Memory B cell (primary cell): Measurements from ENCODE around the gene ATP11A.
A peak's percentile ranks its signal among the peaks of the same experiment; 100 is the strongest.

Experiments used
- ATAC-seq: fragments of 150-1000 bp; cut with Tn5 transposase; 2 replicates; pipeline ENCODE4 v1.10.0; 2021; ENCODE audit warnings: low read depth, mild to moderate bottlenecking, moderate library complexity
- DNase-seq, 2 donors: peaks; one replicate each; pipeline ENCODE4 v3.0.0; 2022; ENCODE audit warnings: low spot score in 2 of 2
- H3K27ac Mint-ChIP-seq: one replicate; pipeline ENCODE4 v1.8.0; 2022; ENCODE audit warnings: mild to moderate bottlenecking, moderate library complexity, mixed read lengths
- H3K27me3 Mint-ChIP-seq: one replicate; pipeline ENCODE4 v1.8.0; 2022; ENCODE audit warnings: mixed read lengths
- H3K36me3 Mint-ChIP-seq: one replicate; pipeline ENCODE4 v1.8.0; 2022; ENCODE audit warnings: mild to moderate bottlenecking, mixed read lengths
- H3K4me1 Mint-ChIP-seq: one replicate; pipeline ENCODE4 v1.8.0; 2022; ENCODE audit warnings: mixed read lengths
- H3K4me3 Mint-ChIP-seq: one replicate; pipeline ENCODE4 v1.8.0; 2022; ENCODE audit warnings: mild to moderate bottlenecking, moderate library complexity, mixed read lengths
- H3K9me3 Mint-ChIP-seq: one replicate; pipeline ENCODE4 v1.8.0; 2022; ENCODE audit warnings: mixed read lengths

Gene ATP11A

DNA sequence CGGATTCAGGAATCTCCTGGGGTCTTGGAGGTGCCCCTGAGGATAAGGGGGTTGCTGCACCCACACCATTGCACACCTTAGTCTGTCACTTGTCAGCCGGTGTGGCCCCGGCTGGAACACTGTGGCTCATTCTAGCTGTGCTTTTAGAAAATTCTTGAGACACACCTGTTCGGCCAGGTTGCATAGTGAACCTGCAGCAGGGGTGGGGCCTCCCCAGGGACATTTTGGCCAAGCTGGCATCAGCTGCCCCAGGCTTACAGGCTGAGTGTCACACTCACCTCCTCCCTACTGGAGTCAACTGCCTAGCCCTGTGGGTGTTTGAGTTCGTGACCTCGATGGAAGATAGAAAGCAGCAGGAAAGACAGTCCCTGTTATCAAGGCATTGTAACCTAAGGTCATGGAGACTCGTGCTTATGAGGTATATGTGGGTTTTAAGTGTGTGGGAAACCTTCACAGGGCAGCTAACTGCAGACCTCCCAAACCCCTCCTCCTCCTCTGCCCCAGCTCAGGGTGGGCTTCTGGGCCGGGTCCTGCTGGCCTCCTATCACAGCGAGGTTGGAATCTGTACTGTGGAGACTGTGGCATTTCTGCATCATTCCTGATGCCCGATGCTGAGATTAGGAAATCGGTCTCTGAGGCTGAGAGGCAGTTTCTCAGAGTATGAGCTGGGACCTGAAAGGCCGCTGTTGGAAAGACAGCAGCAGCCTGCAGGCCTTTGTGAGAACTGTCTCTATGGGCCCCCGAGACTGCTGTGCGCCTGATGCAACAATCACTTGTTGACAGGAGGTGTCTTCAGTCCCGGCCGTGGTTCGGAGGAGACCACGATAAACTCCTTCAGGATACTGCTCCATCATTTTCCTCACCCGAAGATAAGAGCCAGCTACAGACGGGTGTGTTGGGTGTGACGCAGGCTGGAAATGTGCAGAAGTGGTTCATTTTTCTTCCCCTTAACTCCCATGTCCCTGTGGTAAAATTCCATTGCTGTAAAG, 72.2 kb downstream of the ATP11A start:
- Mint-ChIP-seq H3K9me3 (no peaks in the 10 kb centered on the region), H3K36me3 (peaks cover 2% of the 10 kb centered on the region), H3K27me3 (no peaks in the 10 kb centered on the region), H3K4me1 (peaks cover 10% of the 10 kb centered on the region), H3K4me3 (no peak overlapping the region), H3K27ac (no peak overlapping the region)
- ATAC-seq = no peak
- no peak for DNase-seq

DNA sequence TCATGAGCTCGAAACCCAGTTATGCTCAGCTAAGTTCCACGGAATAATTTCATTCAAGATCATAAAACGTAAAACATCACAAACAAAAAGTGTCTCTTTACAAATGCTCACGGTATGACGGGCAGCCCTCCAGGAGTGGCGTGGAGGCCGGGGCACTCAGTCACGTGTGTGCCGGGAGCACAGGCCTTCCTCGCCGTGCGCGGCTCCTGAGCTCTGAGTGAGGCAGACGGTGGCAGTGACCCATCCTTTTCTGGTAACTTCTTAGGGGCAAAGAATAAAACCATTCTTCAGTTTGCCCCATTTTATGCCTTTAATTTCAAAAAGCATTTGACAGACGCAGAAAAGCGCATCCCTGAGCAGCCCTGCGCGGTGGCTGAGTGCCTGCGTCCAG, 72.8 kb downstream of the ATP11A start:
- peaks cover 14% of the 10 kb centered on the region for H3K4me1 Mint-ChIP-seq

DNA sequence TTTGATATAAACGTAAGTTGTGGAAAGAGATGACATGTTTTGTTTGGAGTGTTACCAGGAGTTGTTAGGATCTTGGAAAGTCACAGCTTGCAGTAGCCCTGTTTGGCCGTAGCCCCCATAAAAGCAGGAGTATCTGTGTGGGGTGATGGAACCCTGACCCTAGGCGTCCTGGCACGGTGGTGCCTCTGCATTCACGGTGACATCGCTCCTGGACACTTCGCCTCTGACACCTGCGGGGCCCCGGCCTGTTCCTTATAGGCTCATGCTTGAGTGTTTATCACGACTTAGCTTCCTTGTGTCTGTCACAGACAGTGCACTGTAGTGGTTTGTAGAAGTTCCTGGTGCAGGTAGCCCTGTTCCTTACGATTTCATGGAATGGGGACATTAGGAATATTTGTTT, 74.2 kb downstream of the ATP11A start:
- no peak for DNase-seq
- ATAC-seq = no peak
- Mint-ChIP-seq H3K27ac (peak overlapping the region; percentile 66), H3K27me3 (no peaks in the 10 kb centered on the region), H3K4me3 (no peak overlapping the region), H3K4me1 (peaks cover 27% of the 10 kb centered on the region), H3K9me3 (no peaks in the 10 kb centered on the region), H3K36me3 (no peaks in the 10 kb centered on the region)

More for the DNA sequence above, 72.8 kb downstream of the ATP11A start:
- ATAC-seq (no peak), DNase-seq (no peak)
- H3K9me3 Mint-ChIP-seq = no peaks in the 10 kb centered on the region
- peaks cover under 1% of the 10 kb centered on the region for H3K36me3 Mint-ChIP-seq
- no peaks in the 10 kb centered on the region for H3K27me3 Mint-ChIP-seq
- H3K4me3 Mint-ChIP-seq = no peak overlapping the region
- no peak overlapping the region for H3K27ac Mint-ChIP-seq

DNA sequence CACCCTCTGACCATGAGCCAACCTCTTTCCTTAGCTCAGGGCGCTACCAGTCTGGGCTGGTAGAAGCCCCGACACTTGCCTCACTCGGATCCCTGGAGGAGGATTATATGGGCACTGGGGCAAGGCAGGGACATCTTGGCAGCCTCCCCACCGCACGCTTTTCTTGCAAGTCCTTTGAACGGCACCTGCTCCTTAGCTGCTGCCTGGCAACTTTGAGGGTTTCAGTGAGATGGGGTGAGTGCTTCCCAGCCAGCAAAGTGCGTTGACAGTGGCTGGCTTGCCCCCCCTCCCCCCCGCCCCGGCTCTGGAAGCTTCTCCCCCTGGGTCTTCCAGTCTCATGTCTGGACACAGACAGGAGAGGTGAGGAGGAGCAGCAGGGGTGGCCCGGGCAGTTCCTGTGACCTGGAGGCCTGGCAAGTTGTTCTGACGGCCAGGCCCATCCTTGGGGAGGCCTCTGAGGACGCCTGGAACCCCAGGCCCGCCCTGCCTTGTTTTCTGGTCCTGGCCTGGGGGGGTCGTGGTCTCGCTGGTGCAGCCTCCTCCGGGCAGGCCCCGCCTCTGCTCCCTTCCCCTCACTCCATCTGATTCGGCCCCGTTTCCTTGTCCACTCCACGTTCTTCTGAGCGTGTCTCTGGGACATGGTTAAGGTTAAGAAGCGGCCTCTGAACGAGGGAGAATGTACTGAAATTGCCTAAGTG, 75.2 kb downstream of the ATP11A start:
- no peak for ATAC-seq
- peak overlapping the region; percentile 31 for H3K27ac Mint-ChIP-seq
- H3K27me3 Mint-ChIP-seq = no peaks in the 10 kb centered on the region
- H3K36me3 Mint-ChIP-seq = no peaks in the 10 kb centered on the region
- no peak for DNase-seq
- peaks cover 30% of the 10 kb centered on the region for H3K4me1 Mint-ChIP-seq
- H3K9me3 Mint-ChIP-seq = no peaks in the 10 kb centered on the region
- no peak overlapping the region for H3K4me3 Mint-ChIP-seq

DNA sequence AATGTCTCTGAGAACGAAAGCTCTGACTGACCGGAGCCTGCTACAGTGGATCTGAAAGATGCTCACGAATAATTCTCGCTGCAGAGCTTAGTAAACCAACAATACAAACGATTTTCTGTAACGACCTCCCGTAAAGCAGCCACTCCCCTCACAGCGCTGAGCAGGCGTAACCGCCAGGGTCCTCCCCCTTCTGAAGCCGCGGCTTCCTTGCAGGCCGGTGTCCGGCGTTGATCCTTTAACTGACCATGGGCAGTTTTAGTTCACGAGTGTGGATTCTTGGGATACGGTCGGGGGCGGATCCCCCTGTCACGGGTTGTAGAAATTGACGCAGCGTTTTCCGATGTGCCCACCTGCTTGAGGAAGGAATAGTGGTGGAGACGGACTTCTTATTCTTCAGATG, 75.9 kb downstream of the ATP11A start:
- Mint-ChIP-seq H3K27ac (peak overlapping the region; percentile 31), H3K36me3 (no peaks in the 10 kb centered on the region), H3K4me1 (peaks cover 30% of the 10 kb centered on the region), H3K9me3 (no peaks in the 10 kb centered on the region), H3K4me3 (no peak overlapping the region), H3K27me3 (no peaks in the 10 kb centered on the region)
- ATAC-seq (no peak), DNase-seq (no peak)

DNA sequence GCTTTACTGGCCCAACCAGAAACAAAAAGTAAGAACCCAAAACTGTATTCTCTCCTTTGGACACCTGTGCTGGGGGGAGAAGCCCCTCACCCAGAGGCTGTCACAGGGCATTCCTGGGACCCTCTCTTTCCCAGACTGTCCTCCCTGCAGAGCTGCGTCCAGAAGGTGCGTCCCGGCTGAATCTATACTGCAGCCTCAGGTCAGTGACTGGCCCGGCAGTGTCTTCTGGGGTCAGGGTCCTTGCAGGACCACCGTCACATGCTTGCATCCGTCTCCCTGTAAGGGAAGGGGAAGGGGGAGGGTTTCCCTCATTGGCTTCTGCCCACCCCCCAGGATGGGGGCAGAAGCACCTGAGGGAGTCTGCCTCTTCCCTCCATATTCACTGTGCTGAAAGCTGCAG, 76.5 kb downstream of the ATP11A start:
- no peak for ATAC-seq
- Mint-ChIP-seq H3K27ac (peak overlapping the region; percentile 60), H3K36me3 (no peaks in the 10 kb centered on the region), H3K4me3 (no peak overlapping the region), H3K9me3 (no peaks in the 10 kb centered on the region), H3K27me3 (no peaks in the 10 kb centered on the region), H3K4me1 (peaks cover 30% of the 10 kb centered on the region)
- DNase-seq = no peak

DNA sequence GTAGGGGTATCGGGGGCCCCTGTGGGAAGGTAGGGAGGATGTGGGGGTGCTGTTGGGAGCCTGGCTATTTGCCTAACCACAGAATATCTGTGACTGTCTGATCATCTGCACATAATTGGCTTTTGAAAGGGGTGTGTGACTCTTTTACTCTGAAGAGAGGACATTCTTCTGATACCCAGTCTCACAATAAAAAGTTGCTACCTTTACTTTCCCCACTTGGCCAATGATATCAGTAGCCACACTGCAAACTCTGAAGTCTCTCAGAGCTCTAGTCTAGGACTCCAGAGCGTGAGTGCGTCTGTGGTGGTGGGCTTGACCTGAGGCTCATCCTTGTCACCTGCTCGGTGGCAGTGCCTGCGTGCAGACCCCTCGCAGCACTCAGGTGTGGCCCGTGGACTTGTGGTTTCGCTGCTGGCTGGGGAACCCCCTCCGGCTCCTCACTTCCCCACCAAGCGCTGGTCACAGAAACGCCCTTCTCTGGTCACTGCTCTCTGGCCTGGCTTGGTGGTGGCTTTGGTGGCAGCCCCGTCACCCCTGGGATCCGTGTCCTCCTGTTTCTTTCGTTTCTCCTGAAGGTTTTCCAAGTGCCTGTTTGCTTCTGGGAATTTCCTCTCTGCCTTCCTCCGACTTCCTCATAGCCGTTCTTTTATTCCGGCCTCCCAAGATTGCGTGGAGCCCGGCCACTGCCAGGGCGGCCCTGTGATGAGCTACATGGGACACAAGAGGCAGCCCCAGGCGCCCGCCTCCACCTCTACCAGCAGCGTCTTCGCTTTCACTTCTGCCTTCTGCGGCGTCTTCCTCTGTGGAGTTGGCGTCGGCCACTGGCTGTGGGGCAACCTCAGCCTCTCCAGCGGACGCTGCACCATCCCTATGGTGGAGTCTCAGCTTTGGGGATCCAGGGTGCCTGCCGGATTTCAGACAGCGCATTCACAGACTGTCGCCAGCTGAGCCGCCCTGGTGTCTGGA, 78.0 kb downstream of the ATP11A start:
- Mint-ChIP-seq H3K4me3 (peak overlapping the region; percentile 91), H3K27me3 (no peaks in the 10 kb centered on the region), H3K27ac (peak overlapping the region; percentile 85), H3K36me3 (no peaks in the 10 kb centered on the region), H3K9me3 (no peaks in the 10 kb centered on the region), H3K4me1 (peaks cover 30% of the 10 kb centered on the region)
- DNase-seq = peak; percentile 33 to 40
- ATAC-seq = peak; percentile 89

DNA sequence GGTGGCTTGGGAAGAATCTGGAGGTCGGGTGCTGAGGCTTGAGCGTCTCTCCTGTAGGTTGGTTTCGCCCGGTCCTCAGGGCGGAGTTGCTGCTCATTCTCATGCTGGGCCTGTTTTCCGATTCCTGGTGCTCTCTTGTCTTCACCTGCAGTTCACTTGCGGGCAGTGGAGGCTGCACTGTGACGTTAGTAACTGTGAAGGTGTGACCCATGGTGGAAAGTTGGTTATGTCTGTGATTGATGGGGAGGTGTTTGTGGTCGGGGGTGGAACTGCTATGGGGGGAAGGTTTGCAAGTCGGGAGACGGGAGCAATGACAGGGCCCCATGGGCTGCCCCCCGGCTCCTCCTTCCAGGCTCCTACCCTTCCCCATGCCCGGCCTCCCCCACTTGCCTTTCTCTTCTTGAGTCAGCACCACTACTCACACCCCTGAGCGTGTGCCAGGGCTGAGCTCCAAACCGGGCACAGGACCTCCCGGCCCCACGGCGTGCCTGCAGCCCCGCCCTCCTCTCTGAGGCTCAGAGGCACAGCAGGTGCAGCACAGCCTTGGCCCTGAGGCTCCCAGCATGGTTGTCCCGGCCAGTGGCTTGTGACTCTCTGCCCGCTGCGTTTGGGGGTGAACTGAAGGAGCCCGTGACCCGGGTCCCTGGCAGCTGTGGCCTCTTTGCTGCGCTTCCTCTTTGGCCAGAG, 79.1 kb downstream of the ATP11A start:
- peak; percentile 23 for ATAC-seq
- Mint-ChIP-seq H3K36me3 (no peaks in the 10 kb centered on the region), H3K4me3 (peak overlapping the region; percentile 91), H3K9me3 (no peaks in the 10 kb centered on the region), H3K27ac (peak overlapping the region; percentile 85), H3K4me1 (peaks cover 25% of the 10 kb centered on the region), H3K27me3 (no peaks in the 10 kb centered on the region)
- DNase-seq = no peak

DNA sequence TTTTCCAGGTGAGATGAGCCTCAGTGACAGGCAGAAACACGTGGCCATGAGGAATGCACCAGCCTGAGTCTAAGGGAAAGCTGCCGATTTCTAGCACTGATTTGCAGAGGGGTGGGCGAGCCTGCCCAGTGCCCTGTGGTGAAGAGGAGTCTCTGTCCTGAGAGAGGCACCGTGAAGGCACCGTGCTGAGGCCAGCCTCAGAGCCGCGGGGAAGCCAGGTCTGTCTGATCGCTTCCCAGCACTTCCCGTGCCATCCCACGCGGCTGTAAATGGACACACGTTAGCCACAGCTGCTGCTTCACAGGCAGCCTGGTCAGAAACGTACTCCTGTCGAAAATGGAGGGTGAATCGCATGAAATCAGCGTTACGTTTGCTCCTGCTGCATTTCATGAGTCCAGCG, 79.8 kb downstream of the ATP11A start:
- peaks cover 22% of the 10 kb centered on the region for H3K4me1 Mint-ChIP-seq
- no peaks in the 10 kb centered on the region for H3K27me3 Mint-ChIP-seq
- H3K36me3 Mint-ChIP-seq = no peaks in the 10 kb centered on the region
- H3K4me3 Mint-ChIP-seq = peak overlapping the region; percentile 91
- DNase-seq (no peak), ATAC-seq (no peak)
- H3K9me3 Mint-ChIP-seq = no peaks in the 10 kb centered on the region
- no peak overlapping the region for H3K27ac Mint-ChIP-seq

DNA sequence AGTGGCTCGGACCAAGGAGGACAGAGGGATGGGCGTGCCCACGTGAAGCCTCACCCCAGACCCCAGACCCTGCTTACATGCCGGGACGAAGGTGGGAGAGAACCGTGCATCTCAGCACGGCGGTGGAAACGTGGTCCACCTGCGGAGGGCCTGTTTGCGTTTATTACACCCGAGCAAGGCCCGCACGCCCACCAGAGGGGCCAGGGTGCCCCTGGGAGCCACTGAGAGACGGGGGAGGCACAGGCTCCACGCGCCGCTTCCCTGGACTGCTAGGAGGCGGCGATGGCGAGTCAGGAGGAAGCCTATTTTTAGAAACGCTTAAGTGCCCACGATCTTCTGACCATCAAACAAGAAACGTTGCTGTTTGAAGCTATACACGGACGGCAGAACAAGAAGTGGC, 80.7 kb downstream of the ATP11A start:
- no peak overlapping the region for H3K4me3 Mint-ChIP-seq
- no peaks in the 10 kb centered on the region for H3K9me3 Mint-ChIP-seq
- H3K27me3 Mint-ChIP-seq = no peaks in the 10 kb centered on the region
- peaks cover 22% of the 10 kb centered on the region for H3K4me1 Mint-ChIP-seq
- H3K36me3 Mint-ChIP-seq = no peaks in the 10 kb centered on the region
- no peak for ATAC-seq
- H3K27ac Mint-ChIP-seq = no peak overlapping the region
- no peak for DNase-seq

DNA sequence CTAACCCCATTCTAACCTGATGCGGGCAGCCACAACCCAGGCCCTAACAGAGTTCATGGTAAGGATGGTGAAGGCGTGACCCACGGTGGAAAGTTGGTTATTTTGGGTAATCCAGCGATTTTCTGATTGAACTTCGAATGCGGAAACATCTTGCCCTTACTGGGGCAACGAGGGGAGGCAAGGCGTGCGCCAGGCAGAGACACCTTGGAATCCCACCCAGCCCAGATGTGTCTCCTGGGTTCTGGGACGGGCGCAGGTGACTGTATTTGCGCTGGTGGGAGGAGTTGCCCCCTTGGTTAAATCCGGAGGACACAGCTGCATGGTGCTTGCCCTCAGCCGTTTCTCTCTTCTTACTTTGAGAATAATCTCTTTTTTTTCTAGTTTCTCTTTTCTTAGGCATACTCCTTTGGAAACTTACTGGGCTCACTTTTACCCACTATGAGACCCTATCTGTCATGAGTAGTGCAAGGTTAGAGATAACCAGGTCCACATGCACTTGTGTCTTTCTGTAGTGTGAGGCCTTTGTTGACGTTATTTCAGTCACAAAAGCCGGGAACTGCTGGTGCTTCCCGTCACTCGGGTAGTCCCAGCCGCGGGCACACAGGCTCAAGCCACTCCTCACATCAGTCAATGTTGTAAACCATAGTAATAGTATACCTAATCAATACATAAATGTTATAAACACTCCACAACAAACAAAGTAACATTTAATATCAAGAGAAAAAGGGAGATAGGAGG, 81.5 kb downstream of the ATP11A start:
- peaks cover 20% of the 10 kb centered on the region for H3K4me1 Mint-ChIP-seq
- DNase-seq (no peak), ATAC-seq (no peak)
- H3K27ac Mint-ChIP-seq = no peak overlapping the region
- H3K36me3 Mint-ChIP-seq = peaks cover 1% of the 10 kb centered on the region
- no peaks in the 10 kb centered on the region for H3K27me3 Mint-ChIP-seq
- no peaks in the 10 kb centered on the region for H3K9me3 Mint-ChIP-seq
- H3K4me3 Mint-ChIP-seq = no peak overlapping the region

DNA sequence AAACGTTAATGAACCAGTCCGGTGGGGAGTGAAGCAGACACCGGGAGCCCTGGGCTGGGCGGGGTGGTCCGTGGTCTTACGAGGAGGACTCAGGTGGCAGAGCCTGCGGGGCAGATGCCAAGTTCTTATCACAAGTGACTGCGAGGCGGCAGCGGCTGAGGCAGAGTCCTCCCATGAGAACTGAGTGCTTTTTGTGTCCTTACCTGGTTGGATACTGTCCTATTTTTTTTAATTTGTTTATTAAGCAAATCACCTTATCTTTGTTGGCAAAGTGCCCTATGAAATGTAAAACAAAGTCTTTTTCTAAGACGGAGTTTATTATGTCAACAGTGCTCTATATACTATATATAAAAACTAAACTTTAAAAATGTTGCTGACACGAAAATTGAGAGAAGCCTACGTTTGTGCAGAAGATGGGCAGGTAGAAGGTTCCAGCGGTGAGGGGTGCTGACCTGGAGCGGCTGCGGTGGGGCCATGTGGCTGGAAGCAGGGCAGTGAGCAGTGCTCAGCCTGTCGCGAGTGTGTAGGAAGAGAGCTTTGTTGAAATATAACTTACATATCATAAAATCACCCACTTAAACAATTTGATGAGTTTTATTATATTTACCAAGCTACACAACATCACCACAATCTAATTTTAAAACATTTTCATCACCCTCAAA, 82.2 kb downstream of the ATP11A start:
- peaks cover 2% of the 10 kb centered on the region for H3K36me3 Mint-ChIP-seq
- ATAC-seq = no peak
- no peak for DNase-seq
- no peak overlapping the region for H3K4me3 Mint-ChIP-seq
- H3K4me1 Mint-ChIP-seq = peaks cover 20% of the 10 kb centered on the region
- no peaks in the 10 kb centered on the region for H3K27me3 Mint-ChIP-seq
- no peak overlapping the region for H3K27ac Mint-ChIP-seq
- H3K9me3 Mint-ChIP-seq = no peaks in the 10 kb centered on the region
